GM13977 (cell line): ENCODE data around the gene ZMAT5.

Experiments used
- DNase-seq: peaks from one replicate; pipeline ENCODE4 v3.0.0; 2012; ENCODE audit warnings: low spot score
- in situ Hi-C: fragments of 300-500 bp; cut with MboI; formaldehyde crosslinking; loops from one replicate; pipeline ENCODE4 v1.12.0; 2022; ENCODE audit warnings: low sequenced_read_pairs, low pct_unique_long_range_greater_than_20kb, mixed read lengths, inconsistent platforms; ENCODE audit not compliant: unreplicated experiment
- TF ChIP-seq, protein P1 (sequence below): IDR thresholded peaks from 2 replicates; pipeline ENCODE4 v1.5.1; 2012; ENCODE audit warnings: mild to moderate bottlenecking, control low read depth; ENCODE audit not compliant: insufficient read depth; ENCODE audit errors: extremely low read depth, missing control alignments

Gene ZMAT5

DNA sequence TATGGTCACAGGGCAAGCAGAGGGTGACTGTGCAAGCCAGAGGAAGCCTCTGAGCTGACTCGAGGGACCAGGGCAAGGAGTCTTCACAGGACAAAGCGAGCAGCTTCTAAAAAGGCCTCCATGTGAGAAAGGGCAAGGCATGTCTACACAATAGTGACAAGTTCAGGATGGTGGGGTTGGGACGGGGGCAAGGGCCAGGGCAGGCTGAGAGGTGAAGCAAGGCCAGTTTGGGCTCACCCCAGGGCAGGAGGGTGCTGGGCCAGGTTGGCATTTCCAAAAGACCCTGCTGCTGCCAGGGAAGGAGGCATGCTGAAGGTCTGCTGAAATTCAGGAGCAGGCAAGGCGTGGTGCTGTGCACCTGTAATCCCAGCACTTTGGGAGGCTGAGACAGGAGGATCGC, 59.3 kb downstream of the ZMAT5 start:
- no peak for DNase-seq
- TF ChIP-seq, protein P1, sequence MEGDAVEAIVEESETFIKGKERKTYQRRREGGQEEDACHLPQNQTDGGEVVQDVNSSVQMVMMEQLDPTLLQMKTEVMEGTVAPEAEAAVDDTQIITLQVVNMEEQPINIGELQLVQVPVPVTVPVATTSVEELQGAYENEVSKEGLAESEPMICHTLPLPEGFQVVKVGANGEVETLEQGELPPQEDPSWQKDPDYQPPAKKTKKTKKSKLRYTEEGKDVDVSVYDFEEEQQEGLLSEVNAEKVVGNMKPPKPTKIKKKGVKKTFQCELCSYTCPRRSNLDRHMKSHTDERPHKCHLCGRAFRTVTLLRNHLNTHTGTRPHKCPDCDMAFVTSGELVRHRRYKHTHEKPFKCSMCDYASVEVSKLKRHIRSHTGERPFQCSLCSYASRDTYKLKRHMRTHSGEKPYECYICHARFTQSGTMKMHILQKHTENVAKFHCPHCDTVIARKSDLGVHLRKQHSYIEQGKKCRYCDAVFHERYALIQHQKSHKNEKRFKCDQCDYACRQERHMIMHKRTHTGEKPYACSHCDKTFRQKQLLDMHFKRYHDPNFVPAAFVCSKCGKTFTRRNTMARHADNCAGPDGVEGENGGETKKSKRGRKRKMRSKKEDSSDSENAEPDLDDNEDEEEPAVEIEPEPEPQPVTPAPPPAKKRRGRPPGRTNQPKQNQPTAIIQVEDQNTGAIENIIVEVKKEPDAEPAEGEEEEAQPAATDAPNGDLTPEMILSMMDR, result no peak
- in situ Hi-C loops, result no loop called here

DNA sequence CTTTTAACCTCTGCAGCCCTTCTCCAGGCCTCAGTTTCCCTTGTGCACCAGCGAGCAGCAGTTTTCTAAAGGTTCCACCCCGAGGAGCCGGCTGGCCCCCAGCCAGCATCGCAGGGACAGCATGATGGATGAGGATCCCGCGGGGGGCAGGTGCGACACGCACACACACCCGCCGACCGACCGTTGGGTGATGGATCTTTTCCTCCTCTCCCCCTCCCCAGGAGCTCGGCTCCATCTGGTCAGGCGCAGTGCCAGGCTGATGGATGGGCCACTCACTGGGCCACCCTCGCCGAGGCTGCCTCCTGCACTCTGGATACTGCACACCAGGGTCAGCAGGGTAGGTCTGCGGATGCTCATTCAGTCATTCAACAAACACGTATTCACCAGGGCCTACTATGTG, 59.8 kb downstream of the ZMAT5 start:
- in situ Hi-C loops, result no loop called here
- TF ChIP-seq, protein P1, result no peak
- no peak for DNase-seq

DNA sequence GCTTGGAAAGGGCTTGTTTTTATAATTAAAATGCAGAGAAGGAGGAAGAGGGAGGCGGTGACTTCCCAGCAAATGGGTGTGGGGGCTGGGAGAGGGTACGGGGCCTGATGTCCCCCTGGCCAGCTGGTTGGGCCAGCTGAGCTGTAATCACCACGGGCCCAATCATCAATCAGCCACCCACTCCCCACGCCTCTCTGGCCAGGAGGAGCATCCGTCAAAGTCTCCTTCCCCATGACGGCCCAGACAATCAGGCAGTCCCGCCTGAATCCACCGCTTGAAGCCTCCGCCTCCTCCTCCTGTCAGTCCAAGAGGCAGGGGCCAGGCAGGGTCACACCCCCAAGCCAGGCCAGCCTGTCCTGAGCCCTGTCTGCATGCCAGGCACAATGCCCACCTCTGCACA, 60.3 kb downstream of the ZMAT5 start:
- DNase-seq, result no peak
- in situ Hi-C loops, result no loop called here

GRCh38 chr22:29705651-29706050, 61.2 kb downstream of the ZMAT5 start:
- in situ Hi-C loops, result no loop called here
- TF ChIP-seq, protein P1, result no peak
- no peak for DNase-seq

More for the DNA sequence above, 60.3 kb downstream of the ZMAT5 start:
- TF ChIP-seq, protein P1, result no peak

DNA sequence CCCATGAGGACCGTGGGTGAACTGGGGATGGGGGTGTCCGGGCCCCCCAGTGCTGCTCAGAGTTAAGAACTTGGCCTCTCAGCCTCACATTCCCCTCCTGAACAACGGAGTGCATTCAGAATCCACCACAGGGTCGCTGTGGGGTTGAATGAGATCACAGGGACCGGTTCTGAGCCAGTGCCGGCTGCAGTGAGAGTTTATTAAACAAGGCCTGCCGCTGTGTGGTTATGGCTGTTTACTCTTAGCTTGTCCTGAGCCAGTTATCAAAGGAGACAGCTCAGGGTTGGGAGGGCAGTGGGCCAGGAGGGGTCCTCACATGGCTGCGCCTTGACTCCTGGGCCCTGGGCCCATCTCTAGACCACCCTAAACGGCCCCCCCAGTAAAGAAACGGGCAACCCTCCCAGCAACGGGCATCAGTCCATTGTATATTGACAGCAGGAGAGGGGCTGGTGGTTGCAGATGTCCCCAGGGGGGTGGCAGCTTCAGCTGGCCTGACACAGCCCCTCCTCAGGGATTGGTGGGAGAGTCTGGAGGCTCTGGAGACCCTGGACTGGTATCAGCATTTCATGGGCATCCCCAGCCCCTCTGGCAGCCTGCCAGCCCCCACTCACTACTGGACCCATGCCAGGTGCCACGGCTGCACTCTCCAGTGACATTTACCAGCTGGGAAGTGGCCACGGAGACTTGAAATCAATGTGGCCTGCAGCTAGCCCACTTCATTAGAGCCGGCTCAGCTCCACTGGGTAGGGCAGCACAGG, 62.1 kb downstream of the ZMAT5 start:
- TF ChIP-seq, protein P1, result no peak
- no peak for DNase-seq
- in situ Hi-C loops, result no loop called here

GRCh38 chr22:29703569-29704195, 63.1 kb downstream of the ZMAT5 start:
- DNase-seq, result no peak
- TF ChIP-seq, protein P1, result no peak
- in situ Hi-C loops, result no loop called here
